ENCODE measurements around the gene SLC35G4.

The SLC35G4 gene

DNA sequence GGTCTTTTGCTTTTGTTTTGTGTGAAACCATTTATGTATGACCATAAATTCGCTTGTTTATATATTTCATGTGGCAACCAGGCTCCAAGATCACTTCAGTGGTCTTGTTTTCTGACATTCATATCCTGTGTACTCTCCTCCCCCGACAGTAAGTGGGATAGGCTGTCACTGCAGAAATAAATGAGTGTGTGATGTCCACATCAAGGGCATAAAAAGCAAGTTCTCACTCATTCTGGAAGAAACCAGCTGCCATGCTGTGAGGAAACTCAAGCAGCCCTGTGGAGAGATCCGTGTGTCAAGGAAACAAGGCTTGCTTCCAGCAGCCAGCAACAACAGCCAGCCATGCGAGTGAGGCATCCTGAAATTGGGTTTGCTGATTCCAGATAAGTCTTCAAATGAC lies 40.4 kb downstream of the SLC35G4 start:
- H3K4me3 ChIP-seq (ENCODE audit: low read depth, low read length): no peak overlapping the region

DNA sequence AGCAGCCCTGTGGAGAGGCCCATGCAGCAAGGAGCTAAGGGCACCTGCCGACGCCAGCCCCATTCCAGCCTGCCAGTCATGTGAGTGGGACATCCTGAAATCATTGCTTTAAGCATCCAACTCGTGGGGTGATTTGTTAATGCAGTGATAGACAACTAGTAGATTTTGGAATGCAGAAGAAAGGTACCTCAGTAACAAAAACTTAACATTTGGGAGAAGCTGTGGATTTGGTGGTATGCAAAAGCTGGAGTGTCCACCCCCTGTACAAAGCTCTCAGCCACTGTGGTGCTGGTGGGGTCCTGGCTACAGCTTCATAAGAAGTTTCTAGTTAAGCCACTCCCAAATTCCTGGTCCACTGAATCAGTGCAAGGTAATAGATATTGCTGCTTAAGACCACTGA lies 42.5 kb downstream of the SLC35G4 start:
- TF ChIP-seq, protein P1, sequence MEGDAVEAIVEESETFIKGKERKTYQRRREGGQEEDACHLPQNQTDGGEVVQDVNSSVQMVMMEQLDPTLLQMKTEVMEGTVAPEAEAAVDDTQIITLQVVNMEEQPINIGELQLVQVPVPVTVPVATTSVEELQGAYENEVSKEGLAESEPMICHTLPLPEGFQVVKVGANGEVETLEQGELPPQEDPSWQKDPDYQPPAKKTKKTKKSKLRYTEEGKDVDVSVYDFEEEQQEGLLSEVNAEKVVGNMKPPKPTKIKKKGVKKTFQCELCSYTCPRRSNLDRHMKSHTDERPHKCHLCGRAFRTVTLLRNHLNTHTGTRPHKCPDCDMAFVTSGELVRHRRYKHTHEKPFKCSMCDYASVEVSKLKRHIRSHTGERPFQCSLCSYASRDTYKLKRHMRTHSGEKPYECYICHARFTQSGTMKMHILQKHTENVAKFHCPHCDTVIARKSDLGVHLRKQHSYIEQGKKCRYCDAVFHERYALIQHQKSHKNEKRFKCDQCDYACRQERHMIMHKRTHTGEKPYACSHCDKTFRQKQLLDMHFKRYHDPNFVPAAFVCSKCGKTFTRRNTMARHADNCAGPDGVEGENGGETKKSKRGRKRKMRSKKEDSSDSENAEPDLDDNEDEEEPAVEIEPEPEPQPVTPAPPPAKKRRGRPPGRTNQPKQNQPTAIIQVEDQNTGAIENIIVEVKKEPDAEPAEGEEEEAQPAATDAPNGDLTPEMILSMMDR (conservative IDR thresholded peaks at IDR 0.05; ENCODE audit: low read depth, low read length): no peak
- H3K4me3 ChIP-seq (ENCODE audit: low read depth, low read length): no peak overlapping the region
- no peak for DNase-seq (ENCODE audit: low read depth)

More for the DNA sequence above, 40.4 kb downstream of the SLC35G4 start:
- TF ChIP-seq, protein P1 (conservative IDR thresholded peaks at IDR 0.05; ENCODE audit: low read depth, low read length): no peak
- DNase-seq (ENCODE audit: low read depth): no peak

DNA sequence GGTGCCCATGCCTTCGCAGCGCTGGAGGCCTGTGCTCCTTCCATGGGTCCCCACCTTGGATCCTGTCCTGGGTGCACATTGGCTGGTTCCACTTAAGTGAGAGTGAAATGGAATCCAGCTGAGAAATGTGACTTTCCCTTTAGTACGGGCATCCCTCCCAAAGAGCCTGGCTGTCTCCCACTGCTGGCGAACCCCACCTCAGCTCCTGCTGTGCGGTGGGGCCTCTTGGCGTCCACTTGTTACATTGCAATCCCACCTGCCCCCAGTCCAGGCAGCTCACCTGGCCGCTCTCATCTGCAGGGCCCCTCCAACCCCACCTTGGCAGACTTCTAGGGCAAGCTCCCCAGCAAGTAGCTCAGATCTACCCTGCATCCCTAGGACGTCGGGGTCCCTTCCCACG lies 44.1 kb downstream of the SLC35G4 start:
- no peak overlapping the region for H3K4me3 ChIP-seq (ENCODE audit: low read depth, low read length)
- TF ChIP-seq, protein P1 (conservative IDR thresholded peaks at IDR 0.05; ENCODE audit: low read depth, low read length): no peak
- no peak for DNase-seq (ENCODE audit: low read depth)

DNA sequence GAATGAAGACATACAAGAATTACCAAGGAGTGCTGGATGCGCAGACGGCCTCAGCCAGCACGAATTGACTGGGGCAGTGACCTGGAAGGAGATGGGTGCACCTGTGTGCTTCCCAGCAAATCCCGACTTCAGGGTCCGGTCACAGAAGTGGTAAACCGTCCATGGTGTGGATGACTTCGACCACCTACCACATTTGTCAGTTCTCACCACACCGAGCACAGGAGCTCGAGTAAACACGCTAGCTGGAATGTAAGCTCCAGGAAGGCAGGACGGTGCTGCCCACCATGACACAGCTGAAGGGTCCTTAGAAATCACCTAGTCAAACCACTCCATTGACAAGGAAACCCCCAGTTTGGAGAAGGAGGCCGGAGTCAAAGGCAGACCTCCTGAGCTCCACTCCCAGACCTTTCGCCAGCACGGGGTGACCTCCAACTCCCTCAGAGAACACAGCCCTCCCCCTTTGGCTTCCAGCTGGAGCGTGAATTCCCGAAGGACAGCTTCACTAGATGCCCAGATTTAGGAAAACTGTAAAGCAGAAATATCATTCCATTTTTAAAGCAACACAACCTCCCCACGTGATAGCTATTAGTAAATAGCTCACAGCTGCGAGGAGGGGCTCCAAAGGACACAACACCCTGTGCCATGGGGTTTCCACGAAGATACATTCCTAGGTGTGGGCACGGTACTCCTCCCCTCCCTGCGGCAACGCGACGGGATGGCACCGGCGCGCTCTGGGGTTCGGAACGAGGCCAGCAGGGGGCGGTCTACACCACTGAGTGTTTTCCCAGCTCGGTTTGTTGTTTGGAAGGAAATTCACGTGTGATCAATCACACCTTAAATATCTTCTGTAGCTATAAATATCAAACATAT lies 45.6 kb downstream of the SLC35G4 start:
- no peak overlapping the region for H3K4me3 ChIP-seq (ENCODE audit: low read depth, low read length)
- TF ChIP-seq, protein P1 (conservative IDR thresholded peaks at IDR 0.05; ENCODE audit: low read depth, low read length): peak; percentile 92
- peak; percentile 53 for DNase-seq (ENCODE audit: low read depth)

DNA sequence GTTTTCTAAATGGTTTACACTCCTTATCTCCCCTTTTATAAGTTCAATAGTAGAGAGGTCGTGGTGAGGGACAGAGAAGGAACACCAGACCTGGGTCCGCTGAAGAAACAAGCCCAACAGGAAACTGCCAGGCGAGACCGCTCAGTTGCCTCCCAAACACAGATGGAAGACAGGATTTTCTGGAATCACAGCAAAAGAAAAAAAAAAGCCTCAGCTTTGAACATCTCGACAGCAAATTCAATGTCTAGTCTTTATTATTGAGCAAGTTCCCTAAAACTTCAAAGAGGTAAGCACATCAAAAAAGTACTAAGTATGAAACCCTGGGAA lies 46.2 kb downstream of the SLC35G4 start:
- DNase-seq (ENCODE audit: low read depth): no peak
- no peak overlapping the region for H3K4me3 ChIP-seq (ENCODE audit: low read depth, low read length)

DNA sequence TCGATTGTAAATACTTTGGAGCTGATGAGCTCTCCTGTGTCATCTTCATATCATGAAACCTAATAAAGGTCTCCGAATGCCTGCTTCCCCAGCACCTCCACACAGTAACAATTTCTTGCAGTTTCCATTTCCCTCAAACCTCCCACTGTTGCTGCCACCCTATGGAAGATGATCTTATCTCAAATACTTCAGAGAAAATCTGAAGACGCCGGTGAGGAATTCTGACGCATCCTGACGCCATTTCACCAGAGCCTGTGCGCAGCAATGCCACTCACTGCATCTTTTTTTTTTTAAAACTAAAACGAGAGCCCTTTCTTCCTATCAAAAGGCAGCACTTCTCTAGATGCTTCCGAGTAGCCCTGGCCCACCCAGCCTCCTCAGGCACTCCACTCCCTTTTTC lies 47.8 kb downstream of the SLC35G4 start:
- TF ChIP-seq, protein P1 (conservative IDR thresholded peaks at IDR 0.05; ENCODE audit: low read depth, low read length): no peak
- no peak overlapping the region for H3K4me3 ChIP-seq (ENCODE audit: low read depth, low read length)
- DNase-seq (ENCODE audit: low read depth): no peak

More for the DNA sequence above, 46.2 kb downstream of the SLC35G4 start:
- TF ChIP-seq, protein P1 (conservative IDR thresholded peaks at IDR 0.05; ENCODE audit: low read depth, low read length): no peak

DNA sequence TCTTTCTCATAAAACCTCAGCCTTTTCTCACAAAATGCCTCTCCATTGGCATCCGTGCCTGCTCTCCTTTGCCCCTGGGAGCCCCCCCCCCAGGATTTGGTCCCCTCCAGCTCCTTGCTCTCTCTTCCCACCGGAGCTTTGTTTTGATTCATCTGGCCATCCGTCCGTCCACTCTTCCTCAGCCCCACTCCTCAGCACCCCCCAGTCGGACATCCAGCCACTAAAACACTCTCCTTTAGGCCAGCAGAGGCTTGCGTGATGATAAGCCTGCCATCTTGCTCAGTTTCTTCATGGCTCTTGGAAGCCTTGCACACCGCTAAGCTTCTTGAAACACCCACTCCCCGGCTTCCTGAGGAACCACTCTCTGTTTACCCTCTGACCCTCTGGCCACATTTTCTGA lies 48.2 kb downstream of the SLC35G4 start:
- no peak for DNase-seq (ENCODE audit: low read depth)
- no peak overlapping the region for H3K4me3 ChIP-seq (ENCODE audit: low read depth, low read length)
- TF ChIP-seq, protein P1 (conservative IDR thresholded peaks at IDR 0.05; ENCODE audit: low read depth, low read length): no peak
